Neuronal stem cell (in vitro differentiated cells): Measurements from ENCODE around the gene TPD52L1.

Experiments used
- DNase-seq: peaks from one replicate; pipeline ENCODE4 v3.0.0-alpha.2; 2013; ENCODE audit warnings: low spot score
- H2AFZ ChIP-seq: one replicate; pipeline ENCODE4 v1.6.1; 2013; ENCODE audit warnings: mild to moderate bottlenecking, low read length, inconsistent platforms
- H2AK5ac ChIP-seq: 2 replicates; pipeline ENCODE4 v1.6.1; 2013; ENCODE audit warnings: low read depth, mild to moderate bottlenecking, inconsistent platforms, low read length, moderate library complexity, mixed read lengths
- H2BK120ac ChIP-seq: 2 replicates; pipeline ENCODE4 v1.6.1; 2013; ENCODE audit warnings: low read depth, mild to moderate bottlenecking, inconsistent platforms, low read length, moderate library complexity, mixed read lengths
- H2BK12ac ChIP-seq: one replicate; pipeline ENCODE4 v1.6.1; 2013; ENCODE audit warnings: low read length, inconsistent platforms
- H2BK15ac ChIP-seq: 2 replicates; pipeline ENCODE4 v1.6.1; 2013; ENCODE audit warnings: mild to moderate bottlenecking, low read length, inconsistent platforms, mixed read lengths
- H2BK5ac ChIP-seq: one replicate; pipeline ENCODE4 v1.6.1; 2013; ENCODE audit warnings: inconsistent platforms, mild to moderate bottlenecking, low read length, moderate library complexity
- H3K14ac ChIP-seq: one replicate; pipeline ENCODE4 v1.6.1; 2013; ENCODE audit warnings: low read length, inconsistent platforms
- H3K18ac ChIP-seq: 2 replicates; pipeline ENCODE4 v1.6.1; 2013; ENCODE audit warnings: low read length, inconsistent platforms
- H3K23ac ChIP-seq: 2 replicates; pipeline ENCODE4 v1.6.1; 2013; ENCODE audit warnings: low read depth, mild to moderate bottlenecking, mixed read lengths, low read length, inconsistent platforms; ENCODE audit not compliant: poor library complexity
- H3K27ac ChIP-seq: replicated peaks from 3 replicates; pipeline ENCODE4 v1.5.1; 2013; ENCODE audit warnings: low read length, inconsistent platforms
- H3K27me3 ChIP-seq, 3 experiments: 2 replicates each; pipeline ENCODE4 v1.6.1; 2013; ENCODE audit warnings: low read length in 3 of 3, mild to moderate bottlenecking in 2 of 3, inconsistent platforms in 1 of 3, low read depth in 1 of 3, mixed read lengths in 1 of 3, moderate library complexity in 1 of 3; ENCODE audit not compliant: control insufficient read depth in 3 of 3, insufficient read depth in 3 of 3
- H3K36me3 ChIP-seq, 2 donors: replicated peaks in 1 of 2; 2 replicates each; pipeline ENCODE4 v1.6.1; 2013; ENCODE audit warnings: low read length in 2 of 2; ENCODE audit not compliant: control insufficient read depth in 2 of 2, insufficient read depth in 2 of 2
- H3K4ac ChIP-seq: 2 replicates; pipeline ENCODE4 v1.6.1; 2013; ENCODE audit warnings: inconsistent platforms, mild to moderate bottlenecking, low read length, moderate library complexity
- H3K4me1 ChIP-seq, 2 donors: 1 replicate in 1 of 2; 2 replicates in 1 of 2; pipeline ENCODE4 v1.6.1; 2013; ENCODE audit warnings: low read length in 2 of 2, low read depth in 1 of 2; ENCODE audit not compliant: control insufficient read depth in 2 of 2, insufficient read depth in 1 of 2
- H3K4me2 ChIP-seq: one replicate; pipeline ENCODE4 v1.6.1; 2013; ENCODE audit warnings: mild to moderate bottlenecking, low read length, inconsistent platforms; ENCODE audit not compliant: insufficient read depth, poor library complexity, severe bottlenecking
- H3K4me3 ChIP-seq, 2 donors: 2 replicates each; pipeline ENCODE4 v1.5.1; 2013; ENCODE audit warnings: low read length in 2 of 2, mild to moderate bottlenecking in 2 of 2, inconsistent platforms in 1 of 2, moderate library complexity in 1 of 2
- H3K79me1 ChIP-seq: one replicate; pipeline ENCODE4 v1.6.1; 2013; ENCODE audit warnings: low read depth, mild to moderate bottlenecking, inconsistent platforms, low read length, moderate library complexity
- H3K9ac ChIP-seq: one replicate; pipeline ENCODE4 v1.6.1; 2013; ENCODE audit warnings: mild to moderate bottlenecking, low read depth, low read length, inconsistent platforms; ENCODE audit not compliant: poor library complexity
- H3K9me3 ChIP-seq, 2 donors: replicated peaks in 1 of 2; 2 replicates each; pipeline versions ENCODE3 to v1.6.1; 2013; ENCODE audit warnings: low read length in 2 of 2, mild to moderate bottlenecking in 2 of 2, inconsistent platforms in 1 of 2, low read depth in 1 of 2, mixed read lengths in 1 of 2, moderate library complexity in 1 of 2; ENCODE audit not compliant: control insufficient read depth in 2 of 2, insufficient read depth in 1 of 2
- H4K8ac ChIP-seq: one replicate; pipeline ENCODE4 v1.6.1; 2013; ENCODE audit warnings: low read depth, mild to moderate bottlenecking, inconsistent platforms, low read length, moderate library complexity
- H4K91ac ChIP-seq: one replicate; pipeline ENCODE4 v1.6.1; 2013; ENCODE audit warnings: low read length, low read depth, mild to moderate bottlenecking, inconsistent platforms; ENCODE audit not compliant: poor library complexity
- WGBS, 2 donors: extraction: QIAGEN DNeasy Blood & Tissue Kit; methylation state at CpG; one replicate each; pipeline ENCODE4 v1.1.7; 2013; ENCODE audit warnings: missing lambda C conversion rate in 2 of 2, mixed read lengths in 1 of 2; ENCODE audit not compliant: insufficient read length in 2 of 2, insufficient replicate concordance in 1 of 2; ENCODE audit errors: extremely low coverage in 2 of 2; 5-methylcytosine and 5-hydroxymethylcytosine counted together

Gene TPD52L1

DNA sequence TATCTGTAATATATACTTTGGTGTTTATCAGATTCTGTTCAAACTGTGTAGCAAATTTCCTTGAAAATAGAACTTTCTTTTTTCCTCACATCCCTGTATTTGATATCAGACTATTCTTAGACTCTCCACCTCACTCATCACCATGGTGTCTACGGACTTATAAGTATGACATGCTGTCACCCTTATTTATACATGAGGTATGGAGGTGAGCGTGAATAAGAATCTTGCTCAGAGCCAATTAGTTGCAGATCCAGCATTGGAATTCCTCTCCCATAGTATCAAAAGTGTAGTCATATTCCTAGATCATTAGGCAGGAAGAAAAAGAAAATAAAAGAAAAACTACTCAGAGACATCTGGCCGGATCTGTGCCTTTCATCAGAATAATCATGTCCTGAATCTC, 43.0 kb downstream of the TPD52L1 start:
- Histone ChIP-seq H3K4ac (no peak overlapping the region), H3K9me3 (no peaks in the 10 kb centered on the region), H3K9ac (no peak overlapping the region), H3K27me3 (no peaks in the 10 kb centered on the region), H4K8ac (no peak overlapping the region), H3K36me3 (no peaks in the 10 kb centered on the region), H2BK15ac (no peak overlapping the region), H4K91ac (no peak overlapping the region), H3K4me1 (peaks cover under 1 to 4% of the 10 kb centered on the region in 2 donors), H3K79me1 (no peaks in the 10 kb centered on the region), H3K23ac (no peak overlapping the region), H2AFZ (no peak overlapping the region), H3K27ac (no peak overlapping the region), H3K14ac (no peak overlapping the region), H2AK5ac (no peak overlapping the region), H3K4me2 (no peak overlapping the region), H2BK12ac (no peak overlapping the region), H3K18ac (no peak overlapping the region), H2BK120ac (no peak overlapping the region), H2BK5ac (no peak overlapping the region), H3K4me3 (no peak overlapping the region)
- DNase-seq = no peak
- no CpG with 5 or more reads among the region's 3 CpGs for WGBS, 2 donors

DNA sequence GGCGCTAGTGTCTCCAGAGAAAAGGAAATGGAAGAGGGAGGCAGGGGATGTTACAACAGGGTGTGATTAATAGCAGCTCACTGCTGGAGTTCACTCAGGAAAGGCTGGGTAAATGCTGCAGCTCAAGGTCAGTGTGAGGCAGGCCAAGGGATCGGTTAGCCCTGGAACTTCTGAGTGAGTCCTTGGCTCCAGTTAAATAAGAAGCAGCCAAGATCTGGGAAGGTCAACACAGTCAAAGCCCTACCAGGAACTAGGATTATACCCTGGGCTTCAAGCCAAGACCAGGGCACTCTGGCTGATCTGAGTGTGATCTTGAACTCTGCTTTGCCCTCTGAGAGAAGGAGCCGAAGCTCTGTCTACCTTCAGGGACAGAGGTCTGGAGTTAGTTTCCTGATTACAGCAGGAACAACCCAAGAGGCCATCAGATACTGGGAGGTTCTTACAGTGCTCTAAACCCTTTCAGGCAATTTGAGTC, 44.3 kb downstream of the TPD52L1 start:
- Histone ChIP-seq H2AFZ (peak overlapping the region; percentile 17), H3K18ac (no peak overlapping the region), H3K9me3 (no peaks in the 10 kb centered on the region), H4K8ac (no peak overlapping the region), H3K4me1 (peaks cover 0 to 5% of the 10 kb centered on the region in 2 donors), H3K14ac (no peak overlapping the region), H2BK120ac (no peak overlapping the region), H3K27ac (no peak overlapping the region), H3K4me2 (no peak overlapping the region), H2BK5ac (no peak overlapping the region), H2BK15ac (no peak overlapping the region), H3K4me3 (no peak overlapping the region), H3K4ac (no peak overlapping the region), H3K23ac (no peak overlapping the region), H2BK12ac (no peak overlapping the region), H3K9ac (no peak overlapping the region), H2AK5ac (no peak overlapping the region), H3K79me1 (no peaks in the 10 kb centered on the region), H3K36me3 (no peaks in the 10 kb centered on the region), H4K91ac (no peak overlapping the region), H3K27me3 (no peaks in the 10 kb centered on the region)
- no peak for DNase-seq
- WGBS, 2 donors = no CpG with 5 or more reads among the region's 3 CpGs

DNA sequence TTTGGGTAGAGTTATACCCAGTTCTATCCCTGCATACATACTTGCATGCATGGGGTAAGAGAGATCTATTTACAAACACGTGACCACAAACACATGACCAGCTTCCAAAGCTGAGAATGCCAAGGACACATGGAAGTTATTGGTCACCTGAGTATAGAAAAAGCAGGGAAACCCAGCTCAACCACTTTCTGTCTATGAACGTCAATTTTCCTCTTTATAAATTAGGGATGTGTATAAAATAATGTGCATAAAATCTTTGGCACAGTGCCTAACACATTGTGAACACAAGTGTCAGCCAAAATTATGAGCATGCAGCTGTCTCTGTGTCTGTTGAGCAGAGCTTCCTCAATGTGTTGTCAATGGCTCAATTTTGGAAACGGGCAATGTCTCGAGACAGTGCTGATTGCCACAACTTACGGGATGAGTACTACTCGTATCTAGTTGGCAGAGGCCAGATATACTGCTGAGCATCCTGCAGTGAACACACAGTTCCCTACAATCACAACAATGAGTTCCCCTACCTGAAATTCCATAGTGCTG, 44.9 kb downstream of the TPD52L1 start:
- H3K36me3 ChIP-seq = no peaks in the 10 kb centered on the region
- H2BK5ac ChIP-seq = no peak overlapping the region
- H3K14ac ChIP-seq = no peak overlapping the region
- H2BK15ac ChIP-seq = no peak overlapping the region
- no peak overlapping the region for H2AK5ac ChIP-seq
- H2BK12ac ChIP-seq = no peak overlapping the region
- no peak overlapping the region for H4K91ac ChIP-seq
- no peak overlapping the region for H3K9ac ChIP-seq
- H2BK120ac ChIP-seq = no peak overlapping the region
- no peak overlapping the region for H3K18ac ChIP-seq
- WGBS, 2 donors = no CpG with 5 or more reads among the region's 6 CpGs
- H3K4ac ChIP-seq = no peak overlapping the region
- H3K4me3 ChIP-seq = no peak overlapping the region
- H3K4me1 ChIP-seq = peaks cover under 1 to 10% of the 10 kb centered on the region in 2 donors
- H3K27ac ChIP-seq = no peak overlapping the region
- DNase-seq = no peak
- no peak overlapping the region for H4K8ac ChIP-seq
- H3K27me3 ChIP-seq = no peaks in the 10 kb centered on the region
- H2AFZ ChIP-seq = no peak overlapping the region
- H3K9me3 ChIP-seq = no peaks in the 10 kb centered on the region
- no peaks in the 10 kb centered on the region for H3K79me1 ChIP-seq
- no peak overlapping the region for H3K4me2 ChIP-seq
- no peak overlapping the region for H3K23ac ChIP-seq

DNA sequence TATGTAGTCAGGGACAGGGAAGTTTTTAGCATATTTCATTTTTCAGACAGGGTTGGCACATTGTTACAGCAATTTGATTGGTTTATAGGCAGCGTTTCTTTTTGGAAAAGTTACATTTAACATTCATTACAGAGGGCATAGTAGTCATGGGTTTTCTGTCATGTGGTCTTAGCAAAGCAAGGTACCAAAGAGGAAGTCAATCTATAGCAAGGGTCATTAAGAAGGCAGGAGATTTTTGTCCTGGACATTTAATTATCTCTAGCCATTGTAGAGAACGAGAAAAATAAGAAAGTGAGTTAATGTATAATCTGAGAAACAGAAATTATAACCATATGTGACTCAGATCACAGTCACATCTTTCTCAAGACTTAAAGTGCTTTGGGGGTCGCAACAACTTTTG, 47.4 kb downstream of the TPD52L1 start:
- H3K4me2 ChIP-seq = no peak overlapping the region
- H3K27ac ChIP-seq = no peak overlapping the region
- no peak overlapping the region for H3K4me3 ChIP-seq
- no peak overlapping the region for H2BK120ac ChIP-seq
- no peak overlapping the region for H3K9ac ChIP-seq
- DNase-seq = no peak
- H3K79me1 ChIP-seq = no peaks in the 10 kb centered on the region
- no peak overlapping the region for H2AFZ ChIP-seq
- no peak overlapping the region for H2AK5ac ChIP-seq
- no peak overlapping the region for H2BK5ac ChIP-seq
- no peak overlapping the region for H3K18ac ChIP-seq
- no CpG with 5 or more reads among the region's 3 CpGs for WGBS, 2 donors
- H3K9me3 ChIP-seq = peaks cover 0 to 2% of the 10 kb centered on the region in 2 donors
- no peaks in the 10 kb centered on the region for H3K27me3 ChIP-seq
- peaks cover 2 to 18% of the 10 kb centered on the region in 2 donors for H3K4me1 ChIP-seq
- H4K91ac ChIP-seq = no peak overlapping the region
- H3K36me3 ChIP-seq = no peaks in the 10 kb centered on the region
- no peak overlapping the region for H2BK15ac ChIP-seq
- no peak overlapping the region for H3K14ac ChIP-seq
- H3K4ac ChIP-seq = no peak overlapping the region
- H4K8ac ChIP-seq = no peak overlapping the region
- no peak overlapping the region for H2BK12ac ChIP-seq
- H3K23ac ChIP-seq = no peak overlapping the region
